SW 1271 (cell line): ENCODE results near the gene SLC35E4.
"Not testable (repeated sequence)": the region's sequence is repeated elsewhere in the genome, so short reads cannot be mapped to it uniquely, and the experiment has no call there.

ENCODE experiments used
- DNase-seq, 2 experiments: peaks; one replicate each; lab custom pipeline; 2025; lab: John Stamatoyannopoulos, UW

Gene SLC35E4

DNA sequence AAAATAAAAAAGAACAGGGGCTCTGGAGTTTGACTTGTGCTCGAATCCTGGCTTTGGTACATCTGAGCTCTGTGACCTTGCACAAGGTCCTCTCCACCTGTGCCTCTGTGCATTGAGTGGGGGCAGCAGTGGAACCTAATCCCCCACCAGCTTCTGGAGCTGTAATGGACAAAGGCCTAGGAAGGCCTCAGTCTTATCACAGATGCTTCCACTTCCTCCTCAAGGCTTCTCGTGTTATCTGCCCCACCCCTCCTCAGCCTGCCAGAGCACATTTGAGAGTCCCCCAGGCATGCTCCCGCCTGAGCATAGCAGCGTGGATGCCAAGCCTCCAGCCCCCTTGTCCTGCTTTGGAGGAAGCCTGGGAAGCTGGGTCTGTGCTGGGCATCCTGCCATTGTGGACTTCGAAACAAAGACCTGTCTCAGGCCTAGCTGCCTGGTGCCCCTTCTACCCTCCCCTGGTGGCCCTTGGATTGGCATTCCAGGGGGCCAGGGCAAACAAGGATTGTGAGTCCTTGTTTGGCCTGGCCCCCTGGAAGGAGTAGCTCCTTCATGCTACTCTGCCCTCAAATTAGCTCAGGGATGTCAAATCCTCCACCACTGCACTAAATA lies 15.0 kb downstream of the SLC35E4 start:
- DNase-seq = no peak

GRCh38 chr22:30652852-30653251 lies 17.3 kb downstream of the SLC35E4 start:
- no peak for DNase-seq

- no peak for DNase-seq
Measured at GRCh38 chr22:30654361-30654760, 18.8 kb downstream of the SLC35E4 start.

DNA sequence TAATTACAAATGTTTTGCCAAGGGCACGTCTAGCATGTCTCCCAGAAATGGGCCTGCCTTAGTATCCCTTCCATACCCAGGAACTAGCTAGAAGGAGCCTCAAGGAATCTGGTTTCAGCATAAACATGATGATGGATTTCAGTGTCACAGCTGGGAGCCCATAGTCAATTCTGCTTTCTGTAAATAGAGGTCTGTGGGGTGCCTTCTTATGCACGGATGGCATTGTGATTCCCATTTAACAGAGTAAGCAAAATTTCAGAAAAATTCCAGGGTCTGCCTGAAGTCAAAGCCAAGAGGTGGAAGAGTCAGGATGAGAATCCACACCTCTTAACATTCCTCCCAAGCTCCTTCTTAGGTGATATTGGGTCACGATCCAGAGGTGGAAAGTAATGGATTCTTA lies 20.0 kb downstream of the SLC35E4 start:
- no peak for DNase-seq

GRCh38 chr22:30662040-30662439 lies 26.5 kb downstream of the SLC35E4 start:
- DNase-seq = no peak

DNA sequence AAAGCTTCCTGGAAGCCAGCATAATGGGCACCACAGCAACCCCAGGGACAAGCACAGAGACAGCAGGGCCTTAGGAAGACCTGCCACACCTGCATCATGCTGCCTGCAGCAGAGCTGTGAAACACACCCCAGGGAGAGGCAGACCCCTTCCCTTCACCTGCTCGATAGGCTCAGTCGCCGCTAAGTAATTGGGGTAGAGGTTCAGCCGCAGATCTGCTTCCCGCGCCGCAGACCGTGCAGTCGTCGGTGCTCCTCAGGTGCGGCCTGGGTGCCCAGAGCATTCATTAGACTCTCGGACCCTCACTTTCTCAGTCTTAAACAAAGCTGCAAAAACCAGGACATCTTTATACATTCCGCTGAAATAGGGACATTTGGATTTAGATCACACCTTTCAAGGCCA lies 29.2 kb downstream of the SLC35E4 start:
- DNase-seq = no peak

DNA sequence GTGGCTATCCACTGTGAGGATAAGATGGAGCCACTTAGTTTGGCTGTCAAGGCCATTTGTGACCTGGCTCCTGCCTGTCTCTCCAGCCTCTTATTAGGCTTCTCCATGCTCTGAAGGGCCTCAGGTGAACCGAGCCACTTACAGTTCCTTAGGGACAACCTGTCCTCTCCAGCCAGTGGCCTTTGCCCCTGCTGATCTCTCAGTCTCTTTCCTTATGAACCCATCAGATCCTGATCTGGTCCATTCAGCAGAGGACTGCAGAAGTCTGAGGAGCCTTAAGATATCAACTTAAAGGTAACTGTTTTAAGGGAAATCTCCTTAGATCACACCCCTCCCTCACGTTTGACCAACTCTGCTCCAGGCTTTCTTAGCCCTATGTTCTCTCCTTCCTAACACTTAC lies 29.7 kb downstream of the SLC35E4 start:
- no peak for DNase-seq

GRCh38 chr22:30665786-30666185 lies 30.2 kb downstream of the SLC35E4 start:
- no peak for DNase-seq

- DNase-seq = no peak
Measured at GRCh38 chr22:30667107-30667493, 31.5 kb downstream of the SLC35E4 start.

GRCh38 chr22:30667494-30668385 lies 32.2 kb downstream of the SLC35E4 start, which contains the start of gene DUSP18:
Gene DUSP18, minus strand, starts transcription at chr22:30667875. Its CDS starts 3,872 bp downstream, at chr22:30664003.
- DNase-seq = peak; percentile 60 to 84

DNA sequence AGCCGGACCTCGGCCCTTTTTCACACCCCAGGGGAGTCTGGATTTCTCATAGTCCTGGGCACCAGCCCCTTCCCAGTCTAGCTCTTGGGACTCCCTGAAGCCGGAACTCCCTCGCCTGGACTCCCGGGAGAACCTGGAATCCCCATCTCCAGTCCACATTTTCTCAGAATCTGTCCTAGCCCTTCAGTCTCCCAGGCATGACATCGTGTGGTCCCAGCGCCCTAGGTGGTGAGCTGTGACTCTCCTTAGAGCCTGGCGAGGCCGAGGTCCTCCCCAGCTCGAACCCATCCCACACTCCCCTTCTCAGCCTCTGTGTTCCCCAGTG lies 32.8 kb downstream of the SLC35E4 start:
- DNase-seq = no peak

DNA sequence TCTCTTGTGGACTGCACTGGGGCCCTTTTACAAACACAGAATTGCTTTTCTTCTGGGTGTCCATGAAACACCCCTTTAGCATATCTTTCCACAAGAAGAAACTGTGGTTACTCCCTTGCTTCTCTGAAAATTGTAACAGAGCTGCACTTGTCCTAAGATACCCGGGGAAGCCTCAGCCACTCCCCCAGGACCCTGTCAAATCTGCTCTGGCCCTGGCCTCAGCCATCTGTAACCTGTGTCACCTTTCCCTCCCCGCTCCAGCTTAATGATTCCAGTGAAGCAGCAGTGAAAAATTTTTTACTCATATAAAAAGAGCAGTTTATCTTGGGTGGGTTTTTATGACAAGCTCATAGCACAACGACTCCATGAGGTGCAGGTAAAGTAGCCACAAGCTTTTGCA lies 35.5 kb downstream of the SLC35E4 start:
- DNase-seq = no peak

DNA sequence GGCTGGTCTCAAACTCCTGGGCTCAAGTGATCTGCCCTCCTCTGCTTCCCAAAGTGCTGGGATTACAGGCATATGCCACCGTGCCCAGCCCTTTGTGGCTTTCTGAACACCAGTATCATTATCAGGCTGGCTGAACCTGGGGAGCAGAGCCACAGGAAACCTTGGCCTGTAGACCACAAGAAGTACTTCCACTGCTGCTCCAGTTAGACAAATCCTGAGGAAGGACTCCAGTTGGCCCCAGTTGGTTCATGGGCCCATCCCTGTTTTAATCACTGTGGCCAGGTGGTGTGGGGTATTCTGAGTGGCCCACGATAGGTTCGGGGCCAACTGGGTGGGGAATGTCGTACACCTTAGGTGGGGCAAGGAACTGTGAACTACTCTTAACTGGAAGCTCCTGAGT lies 37.6 kb downstream of the SLC35E4 start:
- DNase-seq = no peak

DNA sequence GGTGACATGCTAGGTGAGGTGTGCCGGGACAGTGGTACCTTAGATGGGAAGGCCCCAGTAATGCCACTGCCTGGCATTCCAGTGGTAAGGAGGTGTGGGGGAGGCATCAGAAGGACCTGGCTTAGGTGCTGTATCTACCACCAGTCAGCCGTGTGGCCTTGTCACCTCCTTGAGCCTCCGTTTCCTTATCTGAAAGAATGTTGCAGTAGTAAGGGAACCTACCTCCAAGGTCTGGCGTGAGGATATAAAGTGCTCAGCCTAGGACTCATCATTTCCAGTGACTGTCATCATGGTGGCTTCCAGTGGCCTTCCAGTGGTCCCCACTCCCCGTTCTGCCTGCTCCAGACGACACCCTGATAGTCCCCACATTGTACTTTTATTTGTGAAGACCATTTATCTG lies 38.9 kb downstream of the SLC35E4 start:
- no peak for DNase-seq

GRCh38 chr22:30675436-30675835 lies 39.9 kb downstream of the SLC35E4 start:
- no peak for DNase-seq

- not testable (repeated sequence) for DNase-seq
Measured at GRCh38 chr22:30676565-30676964, 41.0 kb downstream of the SLC35E4 start.

- not testable (repeated sequence) for DNase-seq
Measured at GRCh38 chr22:30679895-30680690, 44.5 kb downstream of the SLC35E4 start.

DNA sequence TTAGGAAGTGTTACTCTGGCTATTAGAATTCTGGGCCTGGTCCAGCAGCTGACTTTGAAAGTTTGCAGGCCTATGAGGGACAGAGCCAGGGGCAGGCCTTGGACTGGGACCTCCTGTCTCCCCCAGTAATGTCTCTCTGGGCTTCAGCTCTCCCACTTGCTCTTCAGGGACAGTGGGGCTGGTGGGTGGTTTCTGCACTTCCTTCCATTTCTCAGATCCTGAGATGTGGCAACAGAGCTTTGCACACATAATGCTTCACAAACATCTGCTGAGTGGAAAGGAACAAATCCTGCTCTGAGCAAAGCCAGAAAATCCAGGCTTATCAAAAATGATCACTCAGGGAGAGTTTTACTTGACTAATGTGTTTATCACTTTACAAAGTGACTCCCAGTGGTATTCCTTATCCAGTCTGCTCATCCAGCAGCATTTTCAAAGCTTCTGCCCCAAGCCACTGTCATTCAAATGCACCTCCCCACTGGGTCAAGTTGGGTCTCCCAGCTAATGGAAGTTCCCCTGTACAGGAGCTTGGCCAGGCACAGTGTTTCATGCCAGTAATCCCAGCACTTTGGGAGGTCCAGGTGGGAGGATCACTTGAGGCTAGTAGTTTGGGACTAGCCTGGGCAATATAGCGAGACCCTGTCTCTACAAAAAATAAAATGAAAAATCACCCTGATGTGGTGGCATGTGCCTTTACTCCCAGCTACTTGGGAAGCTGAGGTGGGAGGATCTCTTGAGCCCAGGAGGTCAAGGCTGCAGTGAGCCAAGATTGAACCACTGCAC lies 45.6 kb downstream of the SLC35E4 start:
- DNase-seq = no peak

- DNase-seq = no peak
Measured at GRCh38 chr22:30681831-30682230, 46.2 kb downstream of the SLC35E4 start.

DNA sequence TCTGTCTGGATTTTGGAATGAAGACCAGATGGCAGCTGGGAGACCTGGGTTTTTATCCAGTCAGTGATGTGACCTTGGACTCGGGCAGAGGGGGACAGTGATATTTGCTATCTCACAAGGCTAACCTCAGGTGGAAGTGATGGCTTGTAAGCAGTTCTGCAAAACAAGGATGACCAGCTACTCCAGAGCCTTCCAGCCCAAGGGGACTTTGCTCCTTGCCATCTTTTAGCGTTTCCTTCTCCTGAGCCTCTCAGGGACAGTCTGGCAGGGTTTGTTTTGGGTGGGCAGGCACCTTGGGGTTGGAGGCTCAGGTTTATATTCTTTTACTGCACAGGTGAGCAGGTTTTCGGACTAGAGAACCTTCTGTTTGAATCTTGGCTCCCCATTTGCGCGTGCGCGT lies 49.6 kb downstream of the SLC35E4 start:
- DNase-seq = no peak

GRCh38 chr22:30687358-30687757 lies 51.8 kb downstream of the SLC35E4 start:
- DNase-seq = no peak

DNA sequence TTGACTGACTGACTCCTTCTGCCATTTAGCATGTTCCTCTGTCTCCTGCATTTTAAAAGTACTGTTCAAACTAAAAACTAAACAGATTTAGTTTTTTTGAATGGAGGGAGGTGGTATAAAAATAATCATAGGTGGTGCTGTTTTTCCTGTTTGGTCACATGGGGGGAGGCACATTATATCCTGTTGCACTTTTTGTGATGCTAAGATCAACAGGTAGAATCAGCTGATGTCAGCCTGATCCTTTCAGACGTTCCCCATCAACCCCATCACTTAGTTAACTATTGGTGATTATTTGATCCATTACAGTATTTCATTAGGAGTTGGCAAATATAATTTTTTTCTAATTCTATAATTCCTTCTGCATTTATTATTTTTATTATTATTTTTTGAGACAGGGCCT lies 54.0 kb downstream of the SLC35E4 start:
- DNase-seq = no peak
